ENCODE measurements around the gene AARS2. TPM values are rescaled to one million over a fixed set of nuclear protein-coding genes. Genes with fewer than 3 reads are reported as not detected.

AARS2 gene
- total RNA-seq, 2 donors from 2014 or later = 7.3 to 19.7 TPM

GRCh38 chr6:44275271-44275748 lies 37.8 kb downstream of the AARS2 start:
- no peak overlapping the region for H3K27ac Mint-ChIP-seq
- DNase-seq (ENCODE audit: low spot score in 2 of 2) (no peak), ATAC-seq (no peak)
- H3K36me3 Mint-ChIP-seq = no peaks in the 10 kb centered on the region
- no peaks in the 10 kb centered on the region for H3K9me3 Mint-ChIP-seq

DNA sequence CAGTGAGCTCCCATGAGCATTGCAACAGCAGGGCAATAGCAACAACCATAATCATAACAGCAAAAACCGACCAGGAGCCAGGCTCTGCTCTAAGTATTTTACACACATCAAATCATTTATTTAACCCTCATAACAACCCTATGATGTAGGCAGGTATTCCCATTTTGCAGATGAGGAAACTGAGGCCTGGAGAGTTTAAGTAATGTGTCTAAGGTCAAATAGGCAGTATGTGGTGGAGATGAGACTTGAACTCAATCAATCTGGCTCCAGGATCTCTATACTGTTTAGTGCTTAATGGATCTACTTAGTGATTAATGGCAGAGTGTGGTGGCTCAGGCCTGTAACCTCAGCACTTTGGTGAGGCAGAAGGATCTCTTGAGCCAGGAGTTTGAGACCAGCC lies 39.5 kb downstream of the AARS2 start:
- DNase-seq (ENCODE audit: low spot score in 2 of 2) (no peak), ATAC-seq (no peak)
- Mint-ChIP-seq H3K36me3 (no peaks in the 10 kb centered on the region), H3K9me3 (no peaks in the 10 kb centered on the region), H3K27ac (no peak overlapping the region)

GRCh38 chr6:44272999-44273566 lies 40.1 kb downstream of the AARS2 start:
- Mint-ChIP-seq H3K36me3 (no peaks in the 10 kb centered on the region), H3K27ac (no peak overlapping the region), H3K9me3 (no peaks in the 10 kb centered on the region)
- no peak for ATAC-seq
- no peak for DNase-seq (ENCODE audit: low spot score in 2 of 2)

DNA sequence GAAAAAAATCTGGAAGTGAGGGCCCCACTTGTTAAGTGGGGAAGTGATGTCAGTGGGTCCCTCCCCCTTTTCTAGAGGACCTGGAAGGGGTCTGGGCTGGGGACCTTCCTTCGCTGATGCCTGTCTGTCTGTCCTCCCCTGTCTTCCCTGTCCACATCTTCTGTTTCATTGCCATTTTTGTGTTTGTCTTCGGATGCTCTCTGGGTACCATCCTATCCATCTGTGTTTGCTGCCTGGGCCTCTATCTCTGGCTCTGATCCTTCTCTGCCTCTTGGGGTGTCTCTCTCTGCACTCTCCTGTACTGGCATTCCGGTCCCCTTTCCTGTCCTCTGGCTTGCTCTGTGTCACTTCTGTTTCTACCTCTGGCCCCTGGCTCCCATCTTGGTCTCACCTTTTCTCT lies 40.6 kb downstream of the AARS2 start:
- H3K9me3 Mint-ChIP-seq = no peaks in the 10 kb centered on the region
- DNase-seq (ENCODE audit: low spot score in 2 of 2) (no peak), ATAC-seq (no peak)
- no peak overlapping the region for H3K27ac Mint-ChIP-seq
- no peaks in the 10 kb centered on the region for H3K36me3 Mint-ChIP-seq

- ATAC-seq (no peak), DNase-seq (ENCODE audit: low spot score in 2 of 2) (no peak)
- H3K36me3 Mint-ChIP-seq = no peaks in the 10 kb centered on the region
- H3K9me3 Mint-ChIP-seq = no peaks in the 10 kb centered on the region
- no peak overlapping the region for H3K27ac Mint-ChIP-seq
Observed at GRCh38 chr6:44271914-44272313, 41.2 kb downstream of the AARS2 start.

GRCh38 chr6:44271406-44271723 lies 41.8 kb downstream of the AARS2 start:
- no peak overlapping the region for H3K27ac Mint-ChIP-seq

GRCh38 chr6:44270526-44271405 lies 42.4 kb downstream of the AARS2 start:
- no peak for DNase-seq (ENCODE audit: low spot score in 2 of 2)
- no peaks in the 10 kb centered on the region for H3K9me3 Mint-ChIP-seq
- no peaks in the 10 kb centered on the region for H3K36me3 Mint-ChIP-seq
- ATAC-seq = no peak
- H3K27ac Mint-ChIP-seq = no peak overlapping the region

More at GRCh38 chr6:44271406-44271723, 41.8 kb downstream of the AARS2 start:
- ATAC-seq (no peak), DNase-seq (ENCODE audit: low spot score in 2 of 2) (no peak)
- Mint-ChIP-seq H3K36me3 (no peaks in the 10 kb centered on the region), H3K9me3 (no peaks in the 10 kb centered on the region)

- Mint-ChIP-seq H3K9me3 (no peaks in the 10 kb centered on the region), H3K27ac (peak within 1 kb of the TSS in 1 of 2 donors; percentile 37), H3K36me3 (peaks cover 0 to under 1% of the 10 kb centered on the region in 2 donors)
- DNase-seq (ENCODE audit: low spot score in 2 of 2) = no peak
- no peak for ATAC-seq
Observed at GRCh38 chr6:44269921-44270525, 43.1 kb downstream of the AARS2 start, which contains the start of gene TMEM151B. Gene TMEM151B (plus strand): TSS chr6:44270450. CDS start chr6:44270743, 293 bp downstream.

DNA sequence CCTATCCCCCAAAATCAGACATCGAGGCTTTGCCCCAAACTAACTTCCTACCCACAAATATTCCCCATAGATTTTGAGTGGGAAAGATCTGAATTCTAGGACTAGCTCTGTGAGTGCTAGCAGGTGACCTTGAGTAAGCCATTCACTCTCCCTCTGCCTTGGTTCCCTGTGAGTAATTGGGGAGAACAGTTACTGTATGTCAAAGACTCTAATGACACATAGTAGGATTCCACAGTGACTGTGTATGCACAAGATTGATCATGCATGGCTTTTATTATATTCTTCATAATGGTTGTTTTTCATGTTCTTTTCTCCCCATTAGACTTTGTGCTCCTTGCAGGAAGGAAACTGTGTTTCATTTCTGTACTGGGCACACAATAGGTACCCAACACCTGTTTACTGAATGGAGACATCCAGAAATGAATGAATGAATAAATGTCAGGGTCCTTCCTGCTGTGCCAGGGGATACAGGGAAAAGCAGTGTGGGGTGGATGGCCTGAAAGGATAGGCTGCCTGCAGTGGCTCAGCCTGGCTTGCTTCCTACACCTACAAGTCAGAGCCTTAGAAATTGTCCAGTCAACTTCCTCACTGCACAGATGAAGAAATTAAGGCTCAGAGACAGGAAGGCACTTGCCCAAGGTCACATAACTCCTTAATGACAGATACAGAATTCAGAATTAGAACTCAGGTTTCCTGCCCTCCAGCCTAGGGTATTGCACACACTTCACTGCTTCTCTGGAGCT lies 43.8 kb downstream of the AARS2 start:
- no peak for DNase-seq (ENCODE audit: low spot score in 2 of 2)
- peak; percentile 38 to 76 for ATAC-seq
- no peaks in the 10 kb centered on the region for H3K9me3 Mint-ChIP-seq
- peaks cover 6 to 7% of the 10 kb centered on the region in 2 donors for H3K36me3 Mint-ChIP-seq
- H3K27ac Mint-ChIP-seq = peak overlapping the region in 1 of 2 donors; percentile 37

DNA sequence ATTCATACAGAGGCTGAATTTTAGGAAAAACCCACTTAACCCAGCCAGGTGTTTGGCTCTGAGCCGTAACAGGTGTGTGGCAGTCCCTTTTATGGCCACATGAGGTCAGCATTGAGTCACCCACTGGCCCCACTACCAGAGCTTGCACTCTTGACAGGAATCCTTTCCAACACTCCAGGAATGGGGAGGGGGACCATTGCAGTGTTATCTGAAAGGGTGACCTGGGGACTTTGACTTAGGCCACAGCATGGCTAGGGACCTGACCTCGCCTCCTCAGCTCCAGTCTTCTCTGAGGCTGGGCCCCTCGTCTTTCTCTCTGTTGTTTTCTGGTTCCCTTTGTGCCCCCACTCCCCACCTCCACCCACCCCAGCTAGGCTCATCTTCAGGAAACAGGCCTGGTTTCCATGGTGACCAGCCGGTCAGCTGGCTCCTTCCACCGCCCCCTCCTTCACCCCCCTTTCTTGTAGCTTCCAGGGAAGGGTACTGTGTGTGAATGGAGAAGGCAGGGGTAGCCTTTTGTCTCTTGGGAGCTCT lies 45.0 kb downstream of the AARS2 start:
- no peak for ATAC-seq
- peak in 1 of 2 donors; percentile 69 for DNase-seq (ENCODE audit: low spot score in 2 of 2)
- H3K27ac Mint-ChIP-seq = no peak overlapping the region
- no peaks in the 10 kb centered on the region for H3K9me3 Mint-ChIP-seq
- peaks cover 12 to 18% of the 10 kb centered on the region in 2 donors for H3K36me3 Mint-ChIP-seq

DNA sequence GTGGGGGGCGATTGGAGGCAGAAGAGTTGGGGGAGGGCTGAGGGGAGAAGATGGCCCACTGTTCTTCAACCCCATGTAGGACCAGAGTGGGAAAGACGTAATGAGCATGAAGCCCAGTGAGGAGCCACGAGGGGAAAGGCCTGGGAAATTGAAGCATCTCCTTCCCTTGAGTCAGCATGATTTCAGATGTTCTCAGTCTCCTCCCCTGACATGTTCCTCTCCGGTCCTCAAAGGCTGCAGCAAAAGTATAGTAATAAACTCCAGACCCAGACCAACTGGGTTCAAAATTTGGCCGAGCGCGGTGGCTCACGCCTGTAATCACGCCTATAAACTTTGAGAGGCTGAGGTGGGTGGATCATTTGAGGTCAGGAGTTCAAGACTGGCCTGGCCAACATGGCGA lies 45.9 kb downstream of the AARS2 start:
- Mint-ChIP-seq H3K9me3 (no peaks in the 10 kb centered on the region), H3K36me3 (peaks cover 12 to 23% of the 10 kb centered on the region in 2 donors), H3K27ac (no peak overlapping the region)
- ATAC-seq = no peak
- DNase-seq (ENCODE audit: low spot score in 2 of 2) = no peak

DNA sequence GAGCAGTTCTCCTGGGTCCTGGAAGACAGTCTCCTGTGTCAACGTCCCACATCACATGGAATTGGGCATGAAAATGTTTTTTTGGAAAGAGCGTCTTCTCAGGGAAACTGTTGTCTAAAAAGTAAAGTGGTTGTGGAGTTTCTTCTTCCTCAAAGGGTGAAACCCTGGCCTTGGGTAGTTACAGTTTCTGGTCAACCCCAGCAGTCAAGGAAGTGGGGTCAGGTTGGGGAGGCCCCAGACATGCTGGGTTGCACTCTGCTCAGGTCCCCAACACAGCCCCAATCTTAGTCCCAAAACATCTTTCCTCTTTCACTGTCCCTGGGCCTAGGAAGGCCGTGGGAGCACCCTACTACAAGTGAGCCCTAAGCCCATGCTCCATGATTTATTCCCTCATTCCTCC lies 46.8 kb downstream of the AARS2 start:
- H3K9me3 Mint-ChIP-seq = no peaks in the 10 kb centered on the region
- H3K36me3 Mint-ChIP-seq = peaks cover 12 to 23% of the 10 kb centered on the region in 2 donors
- peak overlapping the region; percentile 22 to 86 for H3K27ac Mint-ChIP-seq
- DNase-seq (ENCODE audit: low spot score in 2 of 2) = no peak
- peak in 1 of 2 donors; percentile 27 for ATAC-seq

GRCh38 chr6:44265722-44266233 lies 47.4 kb downstream of the AARS2 start:
- Mint-ChIP-seq H3K36me3 (peaks cover 18 to 23% of the 10 kb centered on the region in 2 donors), H3K9me3 (no peaks in the 10 kb centered on the region), H3K27ac (peak overlapping the region; percentile 22 to 86)
- ATAC-seq (peak in 1 of 2 donors; percentile 68), DNase-seq (ENCODE audit: low spot score in 2 of 2) (no peak)

- ATAC-seq (peak; percentile 47 to 59), DNase-seq (ENCODE audit: low spot score in 2 of 2) (peak; percentile 96 to 97)
- Mint-ChIP-seq H3K9me3 (no peaks in the 10 kb centered on the region), H3K27ac (peak within 1 kb of the TSS; percentile 86 to 95), H3K36me3 (peaks cover 19 to 23% of the 10 kb centered on the region in 2 donors)
Observed at GRCh38 chr6:44265007-44265721, 48.0 kb downstream of the AARS2 start, which contains the start of gene NFKBIE. Gene NFKBIE (minus strand): TSS chr6:44265551. CDS start chr6:44265346, 205 bp downstream.

GRCh38 chr6:44264154-44265006 lies 48.8 kb downstream of the AARS2 start:
- H3K36me3 Mint-ChIP-seq = peaks cover 19 to 23% of the 10 kb centered on the region in 2 donors
- H3K27ac Mint-ChIP-seq = peak overlapping the region; percentile 86 to 95
- H3K9me3 Mint-ChIP-seq = no peaks in the 10 kb centered on the region
- DNase-seq (ENCODE audit: low spot score in 2 of 2) (no peak), ATAC-seq (peak; percentile 19 to 30)

Measured in activated naive CD4-positive, alpha-beta T cell treated with anti-CD3 and anti-CD28 coated beads, Interleukin-2, amount 50 U/mL, for 72 hours (primary cell).